ENCODE results near the gene ACTL10.
A peak's percentile ranks its signal among the peaks of the same experiment; 100 is the strongest.

Gene ACTL10

DNA sequence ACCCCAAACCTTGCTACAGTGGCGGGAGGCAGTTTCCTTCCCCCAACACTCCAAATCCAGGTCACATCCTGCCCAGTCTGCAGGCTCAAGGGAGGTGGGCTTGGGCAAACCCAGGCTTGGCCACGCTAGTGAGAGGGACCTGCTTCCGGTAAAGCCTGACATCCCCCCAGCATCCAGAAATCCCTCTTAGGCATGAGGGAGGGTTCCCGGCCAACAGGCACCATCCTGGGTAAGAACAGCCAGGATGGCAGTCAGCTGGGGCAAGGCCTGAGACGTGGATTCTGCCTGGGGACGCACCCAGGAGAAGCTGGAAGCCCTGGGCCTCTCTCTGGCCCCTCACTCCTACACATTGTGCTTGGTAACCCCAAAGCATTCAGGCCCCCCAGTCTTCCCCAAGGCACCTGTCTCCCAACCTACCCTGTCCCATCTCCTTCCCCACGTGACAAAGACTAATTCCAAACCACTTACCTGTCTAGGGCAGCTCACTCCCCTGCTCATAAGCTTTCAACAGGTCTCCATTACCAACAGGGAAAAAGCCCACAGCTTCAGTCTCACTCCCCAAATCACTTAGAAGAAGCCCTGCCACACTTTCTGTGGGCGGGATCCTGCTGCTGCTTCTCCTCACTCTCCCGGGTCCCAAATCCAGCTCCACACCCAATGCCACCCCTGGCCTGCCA is 2.5 kb upstream of the ACTL10 start:
- ATAC-seq = no peak

DNA sequence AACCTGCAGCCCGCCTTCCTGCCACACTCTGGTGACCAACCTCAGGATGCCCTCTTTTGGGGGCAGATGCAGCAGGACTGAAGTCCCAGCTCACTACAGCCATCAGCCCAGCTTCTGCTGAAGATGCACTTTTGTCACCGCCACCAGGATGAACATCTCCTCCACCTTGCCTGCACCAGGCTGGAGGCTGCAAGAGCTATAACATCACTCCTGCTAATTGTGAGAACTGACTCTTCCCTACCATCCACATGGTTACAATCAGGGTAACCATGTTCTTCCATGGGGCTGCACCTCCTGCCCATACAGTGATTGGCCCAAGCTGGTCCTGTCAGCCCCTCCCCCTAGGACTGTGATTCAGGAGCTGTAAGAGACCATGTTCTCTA is 2.0 kb upstream of the ACTL10 start:
- no peak for ATAC-seq

DNA sequence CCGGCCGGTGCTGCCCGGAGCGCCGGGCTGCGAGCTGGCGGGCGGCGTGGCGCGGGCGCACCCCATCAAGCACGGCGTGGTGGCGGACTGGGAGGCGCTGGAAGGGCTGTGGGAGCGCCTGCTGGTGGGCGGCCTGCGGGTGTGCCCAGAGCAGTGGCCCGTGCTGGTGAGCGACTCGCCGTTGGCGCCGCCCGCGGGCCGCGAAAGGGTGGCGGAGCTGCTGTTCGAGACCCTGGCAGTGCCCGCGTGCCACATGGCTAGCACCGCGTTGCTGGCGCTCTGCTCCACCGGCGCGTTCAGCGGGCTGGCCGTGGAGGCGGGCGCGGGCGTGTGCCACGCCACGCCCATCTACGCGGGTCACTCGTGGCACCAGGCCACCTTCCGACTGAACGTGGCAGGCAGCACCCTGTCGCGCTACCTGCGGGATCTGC is 517 bp downstream of the ACTL10 start:
- ATAC-seq = peak; percentile 12 to 30

DNA sequence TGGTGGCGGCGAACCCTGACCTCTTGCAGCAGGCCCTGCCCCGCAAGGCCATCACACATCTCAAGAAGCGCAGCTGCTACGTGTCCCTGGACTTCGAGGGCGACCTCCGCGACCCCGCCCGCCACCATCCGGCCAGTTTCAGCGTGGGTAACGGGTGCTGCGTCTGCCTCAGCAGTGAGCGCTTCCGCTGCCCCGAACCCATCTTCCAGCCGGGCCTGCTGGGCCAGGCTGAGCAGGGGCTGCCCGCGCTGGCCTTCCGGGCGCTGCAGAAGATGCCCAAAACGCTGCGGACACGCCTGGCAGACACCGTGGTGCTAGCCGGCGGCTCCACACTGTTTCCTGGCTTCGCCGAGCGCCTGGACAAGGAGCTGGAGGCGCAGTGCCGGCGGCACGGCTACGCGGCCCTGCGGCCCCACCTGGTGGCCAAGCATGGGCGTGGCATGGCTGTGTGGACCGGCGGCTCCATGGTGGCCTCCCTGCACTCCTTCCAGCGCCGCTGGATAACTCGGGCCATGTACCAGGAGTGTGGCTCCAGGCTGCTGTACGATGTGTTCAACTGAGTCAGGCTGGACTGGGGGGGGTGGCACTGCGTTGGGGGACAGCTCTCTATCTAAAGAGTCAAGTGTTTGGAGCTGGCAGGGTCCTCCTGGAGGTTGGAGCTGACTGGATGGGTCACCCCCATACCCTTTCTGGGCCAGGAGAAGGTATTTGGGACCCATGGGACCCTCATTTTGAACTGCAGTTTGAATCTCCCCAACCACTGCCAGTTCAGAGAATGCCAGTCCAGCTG is 1.1 kb downstream of the ACTL10 start:
- ATAC-seq = peak; percentile 53 to 58

DNA sequence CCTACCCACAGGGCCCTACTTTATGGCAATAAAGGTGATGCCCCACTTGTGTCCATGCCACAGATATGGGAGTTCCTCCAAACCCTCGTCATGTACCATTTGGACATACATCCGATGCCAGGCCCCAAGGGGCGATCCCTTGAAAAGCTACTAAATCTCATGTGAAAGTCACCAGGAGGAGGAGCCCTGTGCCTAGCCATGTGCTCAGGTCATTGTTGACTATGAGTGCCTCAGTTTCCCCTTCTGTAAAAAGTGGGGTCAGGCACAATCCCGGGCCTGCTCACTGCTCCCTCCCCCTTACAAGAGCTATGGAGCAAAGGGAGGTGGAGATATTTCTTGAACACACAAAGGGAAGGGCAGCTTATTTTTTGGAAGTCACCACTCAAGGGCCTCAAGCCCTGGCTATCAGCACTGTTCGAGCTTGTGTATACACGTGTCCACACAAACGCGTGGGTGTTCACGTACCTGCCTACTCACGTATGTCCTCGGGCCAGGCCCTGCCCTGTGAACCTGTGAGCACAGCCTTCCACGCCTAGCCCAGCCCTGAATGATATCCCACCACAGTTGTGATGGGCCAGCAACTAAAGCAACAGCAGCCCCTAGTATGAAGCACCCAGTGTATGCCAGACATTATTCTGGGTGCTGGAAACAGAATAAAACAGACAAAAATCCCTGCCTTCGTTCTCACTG is 1.9 kb downstream of the ACTL10 start:
- ATAC-seq = no peak

DNA sequence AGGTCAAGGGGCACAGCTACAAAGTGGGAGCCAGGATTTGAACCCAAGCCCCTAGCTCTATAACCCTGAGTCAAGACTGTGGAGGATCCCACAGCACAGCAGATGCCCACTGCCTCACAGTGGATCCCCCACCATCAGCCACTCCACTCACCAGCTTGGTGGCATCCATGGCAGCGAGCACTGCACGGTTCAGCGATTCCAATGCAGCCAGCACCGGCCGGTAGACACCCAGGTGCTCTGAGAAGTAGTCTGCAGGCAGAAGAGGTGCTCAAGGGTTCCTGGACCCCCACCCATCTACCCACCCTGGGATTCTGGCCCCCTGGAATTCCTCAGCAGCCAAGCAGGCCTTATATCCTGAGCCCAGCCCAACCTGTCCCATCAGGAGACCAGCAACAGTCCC is 2.5 kb downstream of the ACTL10 start:
- no peak for ATAC-seq

DNA sequence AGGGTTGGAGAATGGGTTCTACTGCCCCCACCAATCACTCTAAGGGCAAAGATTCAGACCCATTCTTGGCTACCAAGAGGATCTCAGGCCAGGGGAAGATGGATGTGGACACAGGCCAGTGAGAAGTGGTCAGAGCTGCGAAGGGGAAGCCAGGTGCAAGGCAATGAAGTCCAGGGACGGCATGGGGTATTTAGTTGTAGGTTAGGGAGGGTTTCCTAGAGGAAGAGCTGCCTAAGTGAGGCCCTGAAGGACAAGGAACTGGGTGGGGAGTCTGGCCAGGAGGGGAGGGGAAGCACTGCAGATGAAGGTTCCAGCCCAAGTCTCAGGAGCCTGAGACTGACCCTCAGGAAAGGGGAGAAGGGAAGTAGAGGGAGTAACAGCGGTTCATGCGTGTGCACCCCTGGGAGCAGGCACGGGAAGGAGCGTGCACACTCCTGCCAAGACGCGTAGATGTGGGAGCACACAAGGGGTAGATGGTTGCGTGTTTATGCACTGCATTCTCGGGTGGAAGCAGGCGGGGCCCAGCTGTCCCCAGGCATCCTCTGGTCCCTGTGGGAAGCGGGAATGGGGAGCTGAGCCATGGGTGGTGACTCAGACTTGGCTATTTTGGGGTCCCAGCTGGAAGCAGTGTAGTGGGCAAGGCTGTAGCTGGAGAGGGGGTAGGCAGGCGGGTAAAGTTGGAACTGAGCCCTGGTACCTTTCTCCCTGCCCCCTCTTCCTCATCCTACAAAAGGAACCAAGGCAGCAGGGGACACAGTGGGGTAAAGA is 3.3 kb downstream of the ACTL10 start:
- no peak for ATAC-seq

- no peak for ATAC-seq
Observed at GRCh38 chr20:33670715-33671499, 4.2 kb downstream of the ACTL10 start.

DNA sequence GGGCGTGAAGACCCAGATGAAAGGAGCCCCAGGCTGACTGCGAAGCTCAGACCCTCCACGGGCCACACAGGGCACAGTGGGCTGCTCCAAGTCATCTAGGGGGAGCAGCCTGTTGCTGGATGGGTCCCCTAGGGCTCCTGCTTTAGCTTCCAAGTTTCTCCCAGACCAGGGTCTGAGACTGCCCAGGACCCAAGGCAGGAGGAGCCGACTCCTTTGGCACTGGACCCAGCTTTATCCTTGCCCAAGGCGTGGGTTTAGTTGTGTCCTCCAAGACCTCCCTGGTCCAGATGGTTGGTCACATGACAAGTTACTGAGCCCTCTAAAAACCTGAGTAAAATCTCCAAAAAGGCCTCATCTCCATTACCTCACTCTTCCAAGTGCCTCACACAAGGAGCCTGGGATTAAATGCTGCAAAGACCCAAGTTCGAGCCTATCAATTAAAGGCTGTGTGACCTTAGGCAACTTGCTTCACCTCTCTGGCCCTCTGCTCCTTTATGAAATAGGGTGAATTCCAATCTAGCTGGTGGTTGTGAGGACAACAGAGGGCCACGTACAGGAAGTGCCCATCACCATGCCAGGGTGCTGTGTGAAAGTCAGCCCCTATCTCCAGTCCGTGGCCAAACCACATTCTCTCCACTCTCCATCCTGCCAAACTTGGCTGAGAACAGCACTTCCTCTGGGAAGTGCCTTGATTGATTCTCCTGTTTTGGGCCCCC is 5.0 kb downstream of the ACTL10 start:
- no peak for ATAC-seq

DNA sequence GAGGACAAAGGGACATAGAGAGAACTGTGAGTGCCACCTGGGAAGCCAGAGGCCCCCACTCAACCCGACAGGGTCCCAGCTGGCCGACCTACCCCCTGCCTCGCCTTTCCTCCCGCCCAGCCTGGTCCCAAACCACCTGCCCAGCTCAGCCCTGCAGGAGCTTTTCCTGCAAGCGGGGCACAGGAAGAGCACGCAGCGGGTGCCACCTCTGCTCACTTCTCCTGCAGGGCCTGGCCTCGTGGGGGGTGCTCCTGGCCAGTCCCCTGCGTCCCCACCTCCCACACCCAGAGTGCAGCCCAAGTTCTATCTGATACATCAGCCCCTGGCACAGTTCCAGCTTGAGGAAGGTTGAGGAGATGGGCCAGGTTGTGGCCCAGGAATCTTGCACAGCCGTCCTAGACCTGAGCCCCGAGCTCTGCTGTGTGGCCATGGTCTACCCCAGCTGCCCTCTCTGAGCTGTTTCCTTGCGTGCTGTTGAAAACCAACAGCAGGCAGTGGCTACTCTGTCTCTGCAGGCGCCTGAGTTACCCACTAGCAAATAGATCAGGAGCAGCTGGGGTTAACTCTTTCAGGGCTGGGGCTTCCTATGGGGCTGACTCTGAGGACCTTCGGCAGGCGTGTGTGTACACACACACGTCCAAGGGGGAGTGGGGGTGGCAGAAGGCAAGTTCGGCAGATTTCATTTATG is 5.8 kb downstream of the ACTL10 start:
- no peak for ATAC-seq

GRCh38 chr20:33673114-33673409 is 6.3 kb downstream of the ACTL10 start:
- no peak for ATAC-seq

DNA sequence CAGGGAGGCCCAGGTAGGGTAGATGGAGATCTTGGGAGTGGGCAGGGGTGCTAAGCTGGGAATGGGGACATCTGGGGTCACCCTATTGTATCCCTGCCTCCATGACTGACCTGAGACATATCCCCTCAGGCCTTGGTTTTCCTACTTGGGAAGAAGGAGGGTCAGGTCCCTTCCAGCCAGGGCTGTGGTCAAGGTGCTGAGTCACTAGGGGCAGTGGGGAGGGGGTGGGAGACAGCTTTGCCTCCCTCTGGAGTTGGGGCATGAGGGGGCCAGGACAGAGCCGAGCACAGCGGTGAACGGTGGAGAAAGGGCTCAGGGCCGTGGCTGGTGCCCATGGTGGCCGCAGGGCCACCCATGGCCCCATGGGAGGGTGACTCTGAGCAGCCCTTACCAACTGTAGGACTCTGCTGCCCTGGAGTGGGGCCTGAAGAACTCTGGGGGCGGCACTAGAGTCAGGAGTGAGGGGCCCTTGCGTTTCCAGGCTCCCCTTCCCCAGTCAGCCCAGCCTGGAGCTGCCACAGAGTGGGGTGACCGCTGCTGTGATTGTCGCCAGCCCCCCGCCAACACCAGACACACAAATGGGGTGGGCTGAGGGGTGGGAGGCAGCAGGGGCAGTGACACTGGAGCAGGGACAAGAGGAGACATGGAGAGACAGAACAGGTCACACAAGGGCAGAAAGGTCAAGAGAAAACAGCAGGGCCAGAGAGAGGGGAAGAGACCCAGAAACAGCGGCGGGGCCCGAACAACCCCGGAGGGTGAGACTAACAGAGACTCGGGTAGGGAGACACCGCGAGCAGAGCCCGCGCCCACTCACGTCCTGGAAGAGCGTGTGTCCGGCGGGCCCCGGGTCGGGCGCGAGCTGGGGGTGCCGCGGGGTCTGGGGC is 6.9 kb downstream of the ACTL10 start:
- peak; percentile 31 to 38 for ATAC-seq

GRCh38 chr20:33674294-33675135 is 7.8 kb downstream of the ACTL10 start, which contains the start of gene NECAB3:
NECAB3 (minus strand) TSS chr20:33674428; CDS start chr20:33674352, 76 bp downstream.
- ATAC-seq = peak; percentile 75 to 82

DNA sequence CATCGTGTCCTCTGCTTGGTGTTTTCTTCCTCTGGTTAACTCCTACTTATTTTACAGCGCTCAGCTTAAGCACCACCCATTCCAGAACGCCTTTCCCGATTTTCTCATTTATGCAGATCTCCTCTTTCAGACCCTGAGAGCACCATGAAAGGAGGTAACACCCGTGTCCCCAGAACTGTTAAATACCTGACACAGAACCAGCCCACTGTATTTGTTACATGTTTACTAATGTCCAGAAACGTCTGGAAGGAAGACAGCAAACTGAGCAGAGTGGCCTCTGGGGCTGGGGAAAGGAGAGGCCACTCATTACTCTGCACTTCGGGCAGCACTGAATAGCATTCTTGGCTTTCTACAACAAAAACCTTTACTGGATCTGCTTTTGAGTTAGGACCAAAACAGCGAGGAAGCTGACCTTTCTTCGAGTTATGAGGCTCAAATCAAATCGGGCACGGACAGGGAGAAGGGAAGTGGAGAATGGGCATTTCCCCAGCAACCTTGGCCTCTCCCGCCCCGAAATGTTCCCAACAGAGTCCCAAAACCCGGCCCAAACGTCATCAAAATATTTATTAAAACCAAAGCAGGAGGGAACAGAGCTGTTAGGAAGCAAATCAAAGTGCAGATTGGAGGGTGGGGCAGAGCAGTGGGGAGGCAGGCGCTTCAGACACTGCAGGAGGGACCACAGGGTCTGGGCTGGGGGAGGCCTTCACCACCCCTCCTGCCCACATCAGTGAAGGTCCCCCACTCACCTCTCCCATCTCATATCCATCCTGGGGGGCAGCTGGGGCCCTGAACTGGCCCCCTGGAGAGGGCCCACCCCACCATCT is 8.6 kb downstream of the ACTL10 start:
- no peak for ATAC-seq

- ATAC-seq = no peak
Observed at GRCh38 chr20:33676121-33676520, 9.4 kb downstream of the ACTL10 start.

DNA sequence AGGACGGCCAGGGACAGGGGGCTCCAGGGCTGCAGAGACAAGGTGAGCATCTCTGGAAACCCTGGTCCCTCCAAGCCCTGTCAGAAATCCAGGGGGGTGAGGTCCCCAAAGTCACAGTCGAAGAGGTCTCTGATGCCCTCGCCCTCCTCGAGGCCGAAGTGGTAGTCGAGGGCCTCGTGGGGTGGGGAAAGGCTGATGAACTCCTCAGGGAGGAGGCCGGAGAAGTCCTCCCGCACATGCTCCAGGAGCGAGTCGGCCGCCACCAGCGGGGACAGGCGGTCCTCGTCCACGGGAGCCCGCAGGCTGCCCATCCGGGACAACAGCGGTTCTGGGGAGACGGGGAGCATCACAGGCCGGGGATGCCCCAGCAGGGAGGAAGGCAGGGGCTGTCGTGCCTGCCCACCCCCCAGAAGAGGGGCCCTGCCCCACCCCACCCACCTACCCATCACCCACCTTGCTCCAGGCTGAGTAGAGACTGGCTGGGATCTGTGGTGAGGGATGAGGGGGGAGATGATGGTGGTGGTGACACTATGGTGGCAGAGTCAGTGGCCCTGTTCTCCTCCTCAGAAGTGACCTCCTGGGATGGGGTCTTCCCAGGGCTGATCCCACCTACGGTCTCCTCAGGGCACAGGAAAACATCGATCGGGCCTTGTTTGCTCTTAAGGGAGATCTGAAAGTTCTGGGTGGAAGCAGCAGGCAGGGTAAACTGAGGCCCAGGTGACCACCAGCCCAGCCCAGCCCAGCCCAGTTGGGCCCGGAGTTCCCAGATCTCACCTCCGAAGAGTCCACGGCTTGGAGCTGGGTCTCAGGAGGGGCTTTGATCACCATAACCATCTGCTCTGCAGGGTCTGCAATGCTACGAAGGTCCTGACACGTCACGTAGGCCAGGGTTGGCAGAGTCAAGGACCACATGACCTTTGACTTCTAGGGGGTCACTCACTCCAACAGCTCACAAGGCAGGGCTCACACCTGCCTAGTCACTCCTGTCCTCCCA is 10.2 kb downstream of the ACTL10 start:
- ATAC-seq = no peak
